ENCODE measurements around the gene ZNF440. TPM values are rescaled to one million over a fixed set of nuclear protein-coding genes. Genes with fewer than 3 reads are reported as not detected.
"Not testable (repeated sequence)": the region's sequence is repeated elsewhere in the genome, so short reads cannot be mapped to it uniquely, and the experiment has no call there.

Gene ZNF440
- total RNA-seq, 1 donor from 2014 or later: 22.2 TPM

- no peaks in the 10 kb centered on the region for H3K27me3 Mint-ChIP-seq (ENCODE audit: low read depth)
- H3K27ac Mint-ChIP-seq (ENCODE audit: unreplicated experiment): no peak overlapping the region
- peaks cover 28% of the 10 kb centered on the region for H3K36me3 Mint-ChIP-seq (ENCODE audit: low read depth)
- DNase-seq (ENCODE audit: low read depth, low spot score): no peak
- TF ChIP-seq CTCF (conservative IDR thresholded peaks at IDR 0.05): no peak
- no peak overlapping the region for H3K4me3 Mint-ChIP-seq
- H3K4me1 Mint-ChIP-seq: peaks cover 10% of the 10 kb centered on the region
- H3K9me3 Mint-ChIP-seq: peaks cover 10% of the 10 kb centered on the region
Observed at GRCh38 chr19:11853358-11853757, 39.3 kb downstream of the ZNF440 start.

- Mint-ChIP-seq H3K27ac (ENCODE audit: unreplicated experiment) (no peak overlapping the region), H3K9me3 (peaks cover 15% of the 10 kb centered on the region)
Observed at GRCh38 chr19:11856596-11857250, 42.6 kb downstream of the ZNF440 start.

GRCh38 chr19:11860721-11861120 is 46.6 kb downstream of the ZNF440 start:
- Mint-ChIP-seq H3K4me3 (no peak overlapping the region), H3K27me3 (ENCODE audit: low read depth) (no peaks in the 10 kb centered on the region), H3K4me1 (no peaks in the 10 kb centered on the region), H3K9me3 (peaks cover 23% of the 10 kb centered on the region), H3K36me3 (ENCODE audit: low read depth) (peaks cover 48% of the 10 kb centered on the region), H3K27ac (ENCODE audit: unreplicated experiment) (no peak overlapping the region)
- no peak for DNase-seq (ENCODE audit: low read depth, low spot score)
- TF ChIP-seq CTCF (conservative IDR thresholded peaks at IDR 0.05): no peak

More at GRCh38 chr19:11856596-11857250, 42.6 kb downstream of the ZNF440 start:
- no peaks in the 10 kb centered on the region for H3K4me1 Mint-ChIP-seq
- peaks cover 39% of the 10 kb centered on the region for H3K36me3 Mint-ChIP-seq (ENCODE audit: low read depth)
- H3K27me3 Mint-ChIP-seq (ENCODE audit: low read depth): no peaks in the 10 kb centered on the region
- no peak overlapping the region for H3K4me3 Mint-ChIP-seq
- no peak for TF ChIP-seq CTCF (conservative IDR thresholded peaks at IDR 0.05)
- DNase-seq (ENCODE audit: low read depth, low spot score): no peak

GRCh38 chr19:11861301-11861700 is 47.2 kb downstream of the ZNF440 start:
- no peak for DNase-seq (ENCODE audit: low read depth, low spot score)
- Mint-ChIP-seq H3K4me3 (no peak overlapping the region), H3K4me1 (no peaks in the 10 kb centered on the region), H3K9me3 (peaks cover 26% of the 10 kb centered on the region), H3K36me3 (ENCODE audit: low read depth) (peaks cover 48% of the 10 kb centered on the region), H3K27me3 (ENCODE audit: low read depth) (no peaks in the 10 kb centered on the region), H3K27ac (ENCODE audit: unreplicated experiment) (no peak overlapping the region)
- TF ChIP-seq CTCF (conservative IDR thresholded peaks at IDR 0.05): no peak

- not testable (repeated sequence) for H3K4me3 Mint-ChIP-seq; H3K27ac Mint-ChIP-seq (ENCODE audit: unreplicated experiment); H3K27me3 Mint-ChIP-seq (ENCODE audit: low read depth); DNase-seq (ENCODE audit: low read depth, low spot score); H3K4me1 Mint-ChIP-seq
- H3K9me3 Mint-ChIP-seq: peaks cover 40% of the 10 kb centered on the region
- peaks cover 63% of the 10 kb centered on the region for H3K36me3 Mint-ChIP-seq (ENCODE audit: low read depth)
Observed at GRCh38 chr19:11867766-11868165, 53.7 kb downstream of the ZNF440 start.

- Mint-ChIP-seq H3K36me3 (ENCODE audit: low read depth) (peaks cover 61% of the 10 kb centered on the region), H3K27me3 (ENCODE audit: low read depth) (no peaks in the 10 kb centered on the region), H3K4me1 (no peaks in the 10 kb centered on the region), H3K27ac (ENCODE audit: unreplicated experiment) (no peak overlapping the region), H3K4me3 (no peak overlapping the region), H3K9me3 (peaks cover 38% of the 10 kb centered on the region)
- no peak for DNase-seq (ENCODE audit: low read depth, low spot score)
- TF ChIP-seq CTCF (conservative IDR thresholded peaks at IDR 0.05): no peak
Observed at GRCh38 chr19:11868188-11868587, 54.1 kb downstream of the ZNF440 start.

Data from neural crest cell (in vitro differentiated cells).